Measurements from ENCODE around the gene LDB3.

DNA sequence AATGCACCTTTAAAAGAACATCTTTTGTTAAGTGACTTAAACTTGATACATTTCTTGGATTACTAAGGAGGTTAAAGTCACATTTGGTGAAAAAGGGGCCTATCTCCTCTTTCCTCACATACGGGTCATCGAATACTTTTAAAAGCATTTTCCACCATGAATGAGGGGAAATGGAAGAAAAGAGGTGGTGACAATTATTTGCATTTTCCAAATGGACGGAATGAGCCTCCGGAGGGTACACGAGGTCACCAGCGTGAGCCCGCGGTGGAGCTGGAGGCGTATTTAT is 87.1 kb downstream of the LDB3 start:
- no peak for TF ChIP-seq TCF4 (CRISPR knock-in tag; IDR thresholded peaks at IDR 0.05; ENCODE audit: borderline replicate concordance)
- no peak for TF ChIP-seq ISL1 (CRISPR knock-in tag; IDR thresholded peaks at IDR 0.05)
- TF ChIP-seq, protein P1, sequence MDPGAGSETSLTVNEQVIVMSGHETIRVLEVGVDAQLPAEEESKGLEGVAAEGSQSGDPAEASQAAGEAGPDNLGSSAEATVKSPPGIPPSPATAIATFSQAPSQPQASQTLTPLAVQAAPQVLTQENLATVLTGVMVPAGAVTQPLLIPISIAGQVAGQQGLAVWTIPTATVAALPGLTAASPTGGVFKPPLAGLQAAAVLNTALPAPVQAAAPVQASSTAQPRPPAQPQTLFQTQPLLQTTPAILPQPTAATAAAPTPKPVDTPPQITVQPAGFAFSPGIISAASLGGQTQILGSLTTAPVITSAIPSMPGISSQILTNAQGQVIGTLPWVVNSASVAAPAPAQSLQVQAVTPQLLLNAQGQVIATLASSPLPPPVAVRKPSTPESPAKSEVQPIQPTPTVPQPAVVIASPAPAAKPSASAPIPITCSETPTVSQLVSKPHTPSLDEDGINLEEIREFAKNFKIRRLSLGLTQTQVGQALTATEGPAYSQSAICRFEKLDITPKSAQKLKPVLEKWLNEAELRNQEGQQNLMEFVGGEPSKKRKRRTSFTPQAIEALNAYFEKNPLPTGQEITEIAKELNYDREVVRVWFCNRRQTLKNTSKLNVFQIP (CRISPR knock-in tag; IDR thresholded peaks at IDR 0.05; ENCODE audit: borderline replicate concordance, low read depth) = no peak
- TF ChIP-seq ZNF8 (CRISPR knock-in tag; IDR thresholded peaks at IDR 0.05) = no peak
- no peak for TF ChIP-seq ZNF70 (CRISPR knock-in tag; IDR thresholded peaks at IDR 0.05)
- TF ChIP-seq RARB (CRISPR knock-in tag; IDR thresholded peaks at IDR 0.05) = no peak
- TF ChIP-seq PATZ1 (CRISPR knock-in tag; IDR thresholded peaks at IDR 0.05; ENCODE audit: borderline replicate concordance) = no peak
- no peak for TF ChIP-seq ZFP30 (CRISPR knock-in tag; IDR thresholded peaks at IDR 0.05)
- TF ChIP-seq BACH2 (CRISPR knock-in tag; IDR thresholded peaks at IDR 0.05; ENCODE audit: borderline replicate concordance) = no peak
- TF ChIP-seq ZFP3 (CRISPR knock-in tag; IDR thresholded peaks at IDR 0.05) = no peak
- TF ChIP-seq ZNF565 (CRISPR knock-in tag; conservative IDR thresholded peaks at IDR 0.05; ENCODE audit: low read depth) = no peak
- TF ChIP-seq, protein P2, sequence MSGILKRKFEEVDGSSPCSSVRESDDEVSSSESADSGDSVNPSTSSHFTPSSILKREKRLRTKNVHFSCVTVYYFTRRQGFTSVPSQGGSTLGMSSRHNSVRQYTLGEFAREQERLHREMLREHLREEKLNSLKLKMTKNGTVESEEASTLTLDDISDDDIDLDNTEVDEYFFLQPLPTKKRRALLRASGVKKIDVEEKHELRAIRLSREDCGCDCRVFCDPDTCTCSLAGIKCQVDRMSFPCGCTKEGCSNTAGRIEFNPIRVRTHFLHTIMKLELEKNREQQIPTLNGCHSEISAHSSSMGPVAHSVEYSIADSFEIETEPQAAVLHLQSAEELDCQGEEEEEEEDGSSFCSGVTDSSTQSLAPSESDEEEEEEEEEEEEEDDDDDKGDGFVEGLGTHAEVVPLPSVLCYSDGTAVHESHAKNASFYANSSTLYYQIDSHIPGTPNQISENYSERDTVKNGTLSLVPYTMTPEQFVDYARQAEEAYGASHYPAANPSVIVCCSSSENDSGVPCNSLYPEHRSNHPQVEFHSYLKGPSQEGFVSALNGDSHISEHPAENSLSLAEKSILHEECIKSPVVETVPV (CRISPR knock-in tag; IDR thresholded peaks at IDR 0.05) = no peak
